H9 (cell line): ENCODE results near the gene RBL2. TPM values are rescaled to one million over a fixed set of nuclear protein-coding genes. Genes with fewer than 3 reads are reported as not detected.

Source experiments
- DNase-seq: peaks from one replicate; pipeline ENCODE4 v3.0.0-alpha.2; 2017
- H2AFZ ChIP-seq: one replicate; pipeline ENCODE4 v1.6.1; 2013; ENCODE audit warnings: mild to moderate bottlenecking, low read length, control low read depth, moderate library complexity
- H2AK5ac ChIP-seq: 2 replicates; pipeline ENCODE4 v1.6.1; 2013; ENCODE audit warnings: low read length, control low read depth, mixed read lengths; ENCODE audit not compliant: insufficient read length
- H2BK120ac ChIP-seq: one replicate; pipeline ENCODE4 v1.6.1; 2013; ENCODE audit warnings: low read depth, mild to moderate bottlenecking, low read length, control low read depth, inconsistent platforms; ENCODE audit not compliant: poor library complexity, severe bottlenecking
- H2BK12ac ChIP-seq: 2 replicates; pipeline ENCODE4 v1.6.1; 2013; ENCODE audit warnings: low read length, control low read depth, mixed read lengths, low read depth; ENCODE audit not compliant: insufficient read length
- H2BK15ac ChIP-seq: 2 replicates; pipeline ENCODE4 v1.6.1; 2013; ENCODE audit warnings: low read depth, low read length, control low read depth
- H2BK20ac ChIP-seq: one replicate; pipeline ENCODE4 v1.6.1; 2013; ENCODE audit warnings: low read depth, mild to moderate bottlenecking, low read length, control low read depth, inconsistent platforms; ENCODE audit not compliant: poor library complexity, severe bottlenecking
- H2BK5ac ChIP-seq: 2 replicates; pipeline ENCODE4 v1.6.1; 2013; ENCODE audit warnings: low read length, control low read depth, mixed read lengths; ENCODE audit not compliant: insufficient read length
- H3K14ac ChIP-seq: 2 replicates; pipeline ENCODE4 v1.6.1; 2013; ENCODE audit warnings: low read length, control low read depth; ENCODE audit not compliant: insufficient read depth
- H3K18ac ChIP-seq: 2 replicates; pipeline ENCODE4 v1.6.1; 2013; ENCODE audit warnings: low read depth, mild to moderate bottlenecking, mixed read lengths, low read length, control low read depth; ENCODE audit not compliant: insufficient read length
- H3K23ac ChIP-seq: 2 replicates; pipeline ENCODE4 v1.6.1; 2013; ENCODE audit warnings: low read length, control low read depth, mixed read lengths, low read depth; ENCODE audit not compliant: insufficient read length
- H3K23me2 ChIP-seq: 2 replicates; pipeline ENCODE4 v1.6.1; 2013; ENCODE audit warnings: low read depth, mild to moderate bottlenecking, mixed read lengths, low read length, control low read depth; ENCODE audit not compliant: insufficient read length, poor library complexity, severe bottlenecking
- H3K27ac ChIP-seq: 2 replicates; pipeline ENCODE4 v1.5.1; 2013; ENCODE audit warnings: low read length, control low read depth, mixed read lengths, low read depth; ENCODE audit not compliant: insufficient read length
- H3K27me3 ChIP-seq: 2 replicates; pipeline ENCODE4 v1.6.1; 2013; ENCODE audit warnings: low read length, control low read depth, inconsistent platforms; ENCODE audit not compliant: insufficient read depth
- H3K4ac ChIP-seq: 2 replicates; pipeline ENCODE4 v1.6.1; 2013; ENCODE audit warnings: low read depth, mild to moderate bottlenecking, control low read depth, inconsistent platforms, low read length, moderate library complexity
- H3K4me1 ChIP-seq: 2 replicates; pipeline ENCODE4 v1.6.1; 2013; ENCODE audit warnings: low read length, control low read depth, inconsistent platforms; ENCODE audit not compliant: insufficient read depth
- H3K4me2 ChIP-seq: 2 replicates; pipeline ENCODE4 v1.6.1; 2013; ENCODE audit warnings: low read length, control low read depth, mixed read lengths; ENCODE audit not compliant: insufficient read length, insufficient read depth
- H3K56ac ChIP-seq: 2 replicates; pipeline ENCODE4 v1.6.1; 2013; ENCODE audit warnings: low read depth, mild to moderate bottlenecking, mixed read lengths, low read length, control low read depth; ENCODE audit not compliant: insufficient read length
- H3K79me1 ChIP-seq: 2 replicates; pipeline ENCODE4 v1.6.1; 2013; ENCODE audit warnings: low read depth, mild to moderate bottlenecking, moderate library complexity, low read length, control low read depth, inconsistent platforms; ENCODE audit not compliant: insufficient read depth, poor library complexity, severe bottlenecking
- H3K79me2 ChIP-seq: 2 replicates; pipeline ENCODE4 v1.6.1; 2013; ENCODE audit warnings: low read length, control low read depth, inconsistent platforms; ENCODE audit not compliant: insufficient read depth
- H3K9ac ChIP-seq: 2 replicates; pipeline ENCODE4 v1.6.1; 2013; ENCODE audit warnings: low read length, control low read depth, mixed read lengths; ENCODE audit not compliant: insufficient read length; ENCODE audit errors: extremely low read depth
- H3K9me3 ChIP-seq: one replicate; pipeline ENCODE4 v1.6.1; 2013; ENCODE audit warnings: low read depth, low read length, inconsistent platforms; ENCODE audit not compliant: control insufficient read depth
- H3T11ph ChIP-seq: one replicate; pipeline ENCODE4 v1.6.1; 2013; ENCODE audit warnings: mild to moderate bottlenecking, low read length, control low read depth, inconsistent platforms
- H4K20me1 ChIP-seq: one replicate; pipeline ENCODE4 v1.6.1; 2013; ENCODE audit not compliant: control insufficient read depth, insufficient read length, insufficient read depth
- H4K5ac ChIP-seq: 2 replicates; pipeline ENCODE4 v1.6.1; 2013; ENCODE audit warnings: low read depth, mild to moderate bottlenecking, mixed read lengths, low read length, control low read depth; ENCODE audit not compliant: insufficient read length
- H4K8ac ChIP-seq: replicated peaks from 2 replicates; pipeline ENCODE4 v1.6.1; 2013; ENCODE audit warnings: low read length, control low read depth, mixed read lengths, low read depth; ENCODE audit not compliant: insufficient read length
- H4K91ac ChIP-seq: 2 replicates; pipeline ENCODE4 v1.6.1; 2013; ENCODE audit warnings: low read depth, mild to moderate bottlenecking, moderate library complexity, mixed read lengths, low read length, control low read depth; ENCODE audit not compliant: insufficient read length
- H3K27ac Mint-ChIP-seq, 3 experiments: 2 replicates in 2 of 3; 3 replicates in 1 of 3; pipeline ENCODE4 v1.8.0; 2020 to 2021; ENCODE audit warnings: mixed read lengths in 3 of 3, mild to moderate bottlenecking in 1 of 3, moderate library complexity in 1 of 3
- H3K27me3 Mint-ChIP-seq: 2 replicates; pipeline ENCODE4 v1.8.0; 2021; ENCODE audit warnings: low read depth, mild to moderate bottlenecking, moderate library complexity, mixed read lengths
- H3K36me3 Mint-ChIP-seq, 3 experiments: 2 replicates in 2 of 3; 3 replicates in 1 of 3; pipeline ENCODE4 v1.8.0; 2020 to 2021; ENCODE audit warnings: low read depth in 3 of 3, mixed read lengths in 3 of 3; ENCODE audit not compliant: insufficient read depth in 1 of 3
- H3K4me1 Mint-ChIP-seq, 2 experiments: 2 replicates each; pipeline ENCODE4 v1.8.0; 2020; ENCODE audit warnings: mixed read lengths in 2 of 2
- H3K4me3 Mint-ChIP-seq, 2 experiments: 2 replicates in 1 of 2; 3 replicates in 1 of 2; pipeline ENCODE4 v1.8.0; 2020 to 2021; ENCODE audit warnings: mild to moderate bottlenecking in 2 of 2, mixed read lengths in 2 of 2, moderate library complexity in 1 of 2
- H3K9me3 Mint-ChIP-seq, 2 experiments: 2 replicates in 1 of 2; 3 replicates in 1 of 2; pipeline ENCODE4 v1.8.0; 2020; ENCODE audit warnings: mild to moderate bottlenecking in 2 of 2, mixed read lengths in 2 of 2, moderate library complexity in 1 of 2
- CTCF ChIP-seq: fragments of 200-600 bp; sonication (generic); conservative IDR thresholded peaks from 3 replicates; pipeline ENCODE4 v1.8.0; 2021; ENCODE audit warnings: antibody characterized with exemption, mild to moderate bottlenecking
- WGBS: extraction: QIAGEN DNeasy Blood & Tissue Kit; methylation state at CpG from one replicate; pipeline ENCODE4 v1.1.7; 2013; ENCODE audit warnings: missing lambda C conversion rate, low lambda C conversion rate, mixed read lengths; ENCODE audit not compliant: insufficient read length; ENCODE audit errors: extremely low coverage; 5-methylcytosine and 5-hydroxymethylcytosine counted together
- total RNA-seq: library from RNA; stranded (reverse); gene quantifications from 2 replicates; pipeline ENCODE4 v1.2.1, GENCODE V29; 2021

RBL2 gene
- total RNA-seq, 1 experiment from 2014 or later: 17.3 TPM

DNA sequence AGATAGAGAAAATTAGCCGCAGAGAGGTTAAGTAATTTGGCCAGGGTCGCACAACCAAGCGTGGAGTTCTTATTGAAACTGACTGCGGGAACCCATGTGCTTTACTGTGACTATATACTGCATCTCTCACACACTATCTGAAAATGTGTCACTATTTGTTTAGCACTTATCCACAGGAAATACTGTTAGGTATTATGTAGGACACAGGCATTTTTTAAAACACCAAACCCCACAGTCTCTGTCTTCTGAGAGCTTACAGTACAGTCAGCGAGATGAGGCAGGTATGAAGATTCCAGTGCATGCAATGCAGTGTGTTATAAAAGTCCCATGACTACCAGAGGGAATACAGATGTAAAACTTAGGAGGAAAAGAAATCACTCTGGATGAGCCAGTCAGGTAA is 11.3 kb downstream of the RBL2 start:
- Histone ChIP-seq H4K20me1 (no peaks in the 10 kb centered on the region), H2AFZ (no peak overlapping the region), H4K91ac (no peak overlapping the region), H3K9ac (no peak overlapping the region), H3K27ac (no peak overlapping the region), H2BK20ac (no peak overlapping the region), H3K56ac (no peak overlapping the region), H3K23ac (no peak overlapping the region), H3T11ph (no peak overlapping the region), H3K23me2 (no peaks in the 10 kb centered on the region), H3K18ac (no peak overlapping the region), H3K4me2 (no peak overlapping the region), H2BK15ac (no peak overlapping the region), H2AK5ac (no peak overlapping the region), H3K4ac (no peak overlapping the region), H3K9me3 (no peaks in the 10 kb centered on the region), H2BK12ac (no peak overlapping the region), H3K27me3 (no peaks in the 10 kb centered on the region), H4K8ac (no peak overlapping the region), H3K14ac (no peak overlapping the region), H4K5ac (no peak overlapping the region), H3K79me2 (no peaks in the 10 kb centered on the region), H2BK5ac (no peak overlapping the region), H3K79me1 (no peaks in the 10 kb centered on the region), H2BK120ac (no peak overlapping the region), H3K4me1 (no peaks in the 10 kb centered on the region)
- Mint-ChIP-seq H3K27ac (peak overlapping the region in 1 of 3 experiments; percentile 3; a peak in 1 of 7 replicates), H3K4me3 (no peak overlapping the region), H3K9me3 (no peaks in the 10 kb centered on the region), H3K4me1 (no peaks in the 10 kb centered on the region), H3K36me3 (peaks cover 7 to 46% (median 46%) of the 10 kb centered on the region in 3 experiments; a peak in 6 of 7 replicates), H3K27me3 (no peaks in the 10 kb centered on the region)
- no peak for DNase-seq
- no peak for TF ChIP-seq CTCF
- WGBS: no CpG with 5 or more reads among the region's 5 CpGs
